H1 (cell line): ENCODE measurements around the gene CFAP58. TPM values are rescaled to one million over a fixed set of nuclear protein-coding genes. Genes with fewer than 3 reads are reported as not detected.

Experiments
- CHD7 ChIP-seq: fragments of 300-600 bp; sonication (generic); IDR thresholded peaks from 2 replicates; pipeline ENCODE4 v1.7.1; 2012; ENCODE audit warnings: low read length, moderate library complexity, mild to moderate bottlenecking, inconsistent platforms; ENCODE audit not compliant: insufficient replicate concordance
- polyA plus RNA-seq, 7 experiments: library from polyadenylated mRNA; depleted of rRNA in 3 of 7; stranded (reverse) in 5 of 7; unstranded in 2 of 7; fragments of >200 nt in 5 of 7; fragments of 200-250 nt in 2 of 7; gene quantifications; 1 replicate in 5 of 7; 2 replicates in 1 of 7; 4 replicates in 1 of 7; pipeline versions ENCODE4 v1.2.1 to v1.2.3, GENCODE V29; 2011 to 2013; ENCODE audit warnings: missing spikeins in 2 of 7, mixed read lengths in 2 of 7
- total RNA-seq: library from RNA; stranded (reverse); fragmentation: NEBNext Ultra II Directional; extraction: Animal tissue kit (Norgen Biotek cat#: 25700); gene quantifications from 2 replicates; pipeline ENCODE4 v1.2.1, GENCODE V29; 2021

CFAP58 gene
- total and polyA plus RNA-seq, 2 of the 8 experiments (the other 6 are each of a cell fraction or from before 2014, with no cell fraction given): 0.32 to 0.71 TPM

GRCh38 chr10:104487794-104488438, 134.3 kb downstream of the CFAP58 start (continued):
- no peak for TF ChIP-seq CHD7
- TF ChIP-seq, all 59 proteins: peak for 0
